IMR-90 (cell line): ENCODE results near the gene ATP1B4.

ENCODE experiments used
- BHLHE40 ChIP-seq: fragments of 150-350 bp; IDR thresholded peaks from 2 replicates; pipeline ENCODE4 v1.6.1; 2016; ENCODE audit warnings: mild to moderate bottlenecking, low read depth, low read length
- CEBPB ChIP-seq: IDR thresholded peaks from 2 replicates; pipeline ENCODE4 v1.6.1; 2012; ENCODE audit warnings: low read depth, low read length, improper control_type of control experiment
- CHD1 ChIP-seq: IDR thresholded peaks from 2 replicates; pipeline ENCODE4 v1.6.1; 2012; ENCODE audit warnings: low read depth, low read length, improper control_type of control experiment
- CTCF ChIP-seq: conservative IDR thresholded peaks from 2 replicates; pipeline ENCODE4 v1.5.1; 2012; ENCODE audit warnings: mild to moderate bottlenecking, low read depth, low read length, improper control_type of control experiment
- FOS ChIP-seq: fragments of 150-350 bp; IDR thresholded peaks from 2 replicates; pipeline ENCODE4 v1.6.1; 2016; ENCODE audit warnings: low read depth, low read length
- MAFK ChIP-seq: IDR thresholded peaks from 2 replicates; pipeline ENCODE4 v1.6.1; 2012; ENCODE audit warnings: low read depth, low read length, improper control_type of control experiment
- MAZ ChIP-seq: IDR thresholded peaks from 2 replicates; pipeline ENCODE4 v1.6.1; 2012; ENCODE audit warnings: low read depth, mild to moderate bottlenecking, low read length, improper control_type of control experiment, moderate library complexity, borderline replicate concordance
- MXI1 ChIP-seq: IDR thresholded peaks from 2 replicates; pipeline ENCODE4 v1.6.1; 2012; ENCODE audit warnings: low read depth, mild to moderate bottlenecking, low read length, moderate library complexity, borderline replicate concordance
- NFE2L2 ChIP-seq: fragments of 150-350 bp; IDR thresholded peaks from 2 replicates; pipeline ENCODE4 v1.6.1; 2016; ENCODE audit warnings: low read depth, mild to moderate bottlenecking, low read length
- POLR2A ChIP-seq: IDR thresholded peaks from 2 replicates; pipeline ENCODE4 v1.6.1; 2012; ENCODE audit warnings: mild to moderate bottlenecking, low read depth, low read length
- RAD21 ChIP-seq: IDR thresholded peaks from 2 replicates; pipeline ENCODE4 v1.6.1; 2012; ENCODE audit warnings: low read length, improper control_type of control experiment
- RFX5 ChIP-seq: IDR thresholded peaks from 2 replicates; pipeline ENCODE4 v1.8.0; 2012; ENCODE audit warnings: low read depth, mild to moderate bottlenecking, low read length, moderate library complexity
- SMC3 ChIP-seq: fragments of 150-350 bp; IDR thresholded peaks from 2 replicates; pipeline ENCODE4 v1.6.1; 2016; ENCODE audit warnings: low read depth, mild to moderate bottlenecking, antibody characterized with exemption, low read length, moderate library complexity

GRCh38 chrX:120357186-120357585 lies 4.7 kb upstream of the ATP1B4 start:
- no peak for TF ChIP-seq CTCF
- TF ChIP-seq FOS = no peak
- TF ChIP-seq POLR2A = no peak
- TF ChIP-seq RAD21 = no peak
- TF ChIP-seq MAZ = no peak
- TF ChIP-seq SMC3 = no peak
- no peak for TF ChIP-seq MXI1
- TF ChIP-seq BHLHE40 = no peak
- no peak for TF ChIP-seq CEBPB
- TF ChIP-seq CHD1 = no peak
- TF ChIP-seq MAFK = no peak
- no peak for TF ChIP-seq NFE2L2
- TF ChIP-seq RFX5 = no peak
